GM23338 (cell line): ENCODE data around the gene LSM2. TPM values are rescaled to one million over a fixed set of nuclear protein-coding genes. Genes with fewer than 3 reads are reported as not detected.

ENCODE experiments used
- ATAC-seq: fragments of 200-7000 bp; cut with Tn5 transposase; 3 replicates; pipeline ENCODE4 v1.9.1; 2020
- DNase-seq: peaks from one replicate; pipeline ENCODE4 v3.0.0-alpha.2; 2015; ENCODE audit warnings: low spot score
- H2AFZ ChIP-seq: fragments of 200-600 bp; sonication (generic); 2 replicates; pipeline ENCODE4 v1.8.0; 2016; ENCODE audit warnings: antibody characterized with exemption, mild to moderate bottlenecking, moderate library complexity
- H3F3A ChIP-seq: fragments of 200-600 bp; sonication (generic); replicated peaks from 2 replicates; pipeline ENCODE4 v1.8.0; 2017; ENCODE audit warnings: antibody characterized with exemption, mixed run types, low read depth
- H3K27ac ChIP-seq: fragments of 200-600 bp; sonication (generic); 2 replicates; pipeline ENCODE4 v1.6.1; 2016; ENCODE audit warnings: low read depth
- H3K27me3 ChIP-seq: fragments of 200-600 bp; sonication (generic); 2 replicates; pipeline ENCODE4 v1.8.0; 2016; ENCODE audit warnings: mild to moderate bottlenecking, mixed run types, moderate library complexity; ENCODE audit not compliant: insufficient read depth
- H3K36me3 ChIP-seq: fragments of 200-600 bp; sonication (generic); 2 replicates; pipeline ENCODE4 v1.8.0; 2016; ENCODE audit warnings: mild to moderate bottlenecking; ENCODE audit not compliant: insufficient read depth
- H3K4me1 ChIP-seq: fragments of 200-600 bp; sonication (generic); 2 replicates; pipeline ENCODE4 v1.8.0; 2016; ENCODE audit warnings: mild to moderate bottlenecking, moderate library complexity; ENCODE audit not compliant: insufficient read depth
- H3K4me2 ChIP-seq: fragments of 200-600 bp; sonication (generic); 2 replicates; pipeline ENCODE4 v1.7.1; 2017; ENCODE audit warnings: mixed run types
- H3K4me3 ChIP-seq: fragments of 200-600 bp; sonication (generic); 2 replicates; pipeline ENCODE4 v1.6.1; 2016; ENCODE audit warnings: mixed run types
- H3K79me2 ChIP-seq: fragments of 200-600 bp; sonication (generic); replicated peaks from 2 replicates; pipeline ENCODE4 v1.8.0; 2017; ENCODE audit warnings: mild to moderate bottlenecking; ENCODE audit not compliant: insufficient read depth
- H3K9me2 ChIP-seq: fragments of 200-600 bp; sonication (generic); 2 replicates; pipeline ENCODE4 v1.8.0; 2017; ENCODE audit not compliant: insufficient read depth
- H4K20me1 ChIP-seq: fragments of 200-600 bp; sonication (generic); replicated peaks from 2 replicates; pipeline ENCODE4 v1.8.0; 2017; ENCODE audit warnings: mild to moderate bottlenecking; ENCODE audit not compliant: insufficient read depth
- H3K27ac Mint-ChIP-seq: 2 replicates; pipeline ENCODE4 v1.8.0; 2020; ENCODE audit warnings: inconsistent platforms, mild to moderate bottlenecking, moderate library complexity, mixed read lengths
- H3K27me3 Mint-ChIP-seq: 3 replicates; pipeline ENCODE4 v1.8.0; 2022; ENCODE audit warnings: low read depth, mild to moderate bottlenecking, moderate library complexity, mixed read lengths, inconsistent platforms; ENCODE audit not compliant: insufficient read depth, poor library complexity
- H3K36me3 Mint-ChIP-seq: 3 replicates; pipeline ENCODE4 v1.8.0; 2021; ENCODE audit warnings: low read depth, mild to moderate bottlenecking, inconsistent platforms, moderate library complexity, mixed read lengths
- H3K4me1 Mint-ChIP-seq: 3 replicates; pipeline ENCODE4 v1.8.0; 2020; ENCODE audit warnings: mild to moderate bottlenecking, inconsistent platforms, mixed read lengths
- H3K4me3 Mint-ChIP-seq: 3 replicates; pipeline ENCODE4 v1.8.0; 2021; ENCODE audit warnings: moderate library complexity, mild to moderate bottlenecking, inconsistent platforms, mixed read lengths
- H3K9me3 Mint-ChIP-seq: 3 replicates; pipeline ENCODE4 v1.8.0; 2020; ENCODE audit warnings: moderate library complexity, mild to moderate bottlenecking, inconsistent platforms, mixed read lengths
- CREB1 ChIP-seq: fragments of 250-450 bp; sonication (Bioruptor Pico); IDR thresholded peaks from 2 replicates; pipeline ENCODE4 v1.5.0; 2020; ENCODE audit warnings: low read depth, mild to moderate bottlenecking, moderate library complexity
- ETS1 ChIP-seq: IDR thresholded peaks from 2 replicates; pipeline ENCODE4 v1.6.1; 2016; ENCODE audit warnings: antibody characterized with exemption
- EZH2 ChIP-seq: fragments of 200-600 bp; sonication (generic); IDR thresholded peaks from one replicate; pipeline ENCODE4 v1.8.0; 2017; ENCODE audit warnings: antibody characterized with exemption, mild to moderate bottlenecking, low read depth; ENCODE audit not compliant: unreplicated experiment
- EZH2phosphoT487 ChIP-seq: fragments of 200-600 bp; sonication (generic); IDR thresholded peaks from one replicate; pipeline ENCODE4 v1.8.1; 2018; ENCODE audit warnings: antibody characterized with exemption; ENCODE audit not compliant: unreplicated experiment
- JUNB ChIP-seq: IDR thresholded peaks from one replicate; pipeline ENCODE4 v1.6.1; 2016; ENCODE audit warnings: antibody characterized with exemption; ENCODE audit not compliant: unreplicated experiment
- POLR2AphosphoS5 ChIP-seq: IDR thresholded peaks from 2 replicates; pipeline ENCODE4 v1.6.1; 2016; ENCODE audit warnings: antibody characterized with exemption, low read depth
- ZNF114 ChIP-seq: fragments of 250-450 bp; sonication (Bioruptor Pico); IDR thresholded peaks from 2 replicates; pipeline ENCODE4 v1.5.0; 2020; ENCODE audit warnings: mild to moderate bottlenecking, moderate library complexity
- ZNF331 ChIP-seq: fragments of 250-450 bp; sonication (Bioruptor Pico); IDR thresholded peaks from 2 replicates; pipeline ENCODE4 v1.5.0; 2020; ENCODE audit warnings: low read depth, mild to moderate bottlenecking, moderate library complexity
- polyA plus RNA-seq: library from polyadenylated mRNA; unstranded; fragments of >200 nt; fragmentation: Nextera tagmentation; extraction: Ambion mirVana; gene quantifications from 2 replicates; pipeline ENCODE4 v1.2.1, GENCODE V29; 2016
- total RNA-seq: library from RNA; depleted of rRNA; stranded (reverse); fragments of >200 nt; shearing (Covaris generic); gene quantifications from 2 replicates; pipeline ENCODE4 v1.2.3, GENCODE V29; 2014
- TF ChIP-seq, protein P1 (sequence below): fragments of 250-450 bp; sonication (Bioruptor Pico); IDR thresholded peaks from 2 replicates; pipeline ENCODE4 v1.5.0; 2020; ENCODE audit warnings: mild to moderate bottlenecking, moderate library complexity
- TF ChIP-seq, protein P2 (sequence below), 2 experiments: fragments of 200-600 bp in 1 of 2; sonication (generic) in 1 of 2; conservative IDR thresholded peaks; 2 replicates each; pipeline versions ENCODE4 v1.5.1 to v1.6.1; 2016 to 2017; ENCODE audit warnings: antibody characterized with exemption in 2 of 2, low read depth in 2 of 2, mild to moderate bottlenecking in 2 of 2, moderate library complexity in 1 of 2
- TF ChIP-seq, protein P3 (sequence below): IDR thresholded peaks from one replicate; pipeline ENCODE4 v1.6.1; 2018; ENCODE audit warnings: antibody characterized with exemption; ENCODE audit not compliant: unreplicated experiment

LSM2 gene
- total and polyA plus RNA-seq, 2 experiments from 2014 or later: 106 to 140 TPM

- DNase-seq (peak; percentile 94), ATAC-seq (peak; percentile 85)
- Histone ChIP-seq H3K36me3 (peaks cover 39% of the 10 kb centered on the region), H3K27ac (peak overlapping the region; percentile 83), H3K79me2 (peaks cover 67% of the 10 kb centered on the region), H2AFZ (peak overlapping the region; percentile 30; the same call in 1 of the 2 replicates), H3K9me2 (no peaks in the 10 kb centered on the region), H3K4me3 (peak overlapping the region; percentile 84), H3K4me1 (peaks cover 28% of the 10 kb centered on the region), H3K4me2 (peak overlapping the region; percentile 99), H3F3A (peaks cover 54% of the 10 kb centered on the region), H4K20me1 (peaks cover 40% of the 10 kb centered on the region), H3K27me3 (no peaks in the 10 kb centered on the region)
- H3K27ac Mint-ChIP-seq: peak overlapping the region; percentile 99
- peak overlapping the region; percentile 97 for H3K4me3 Mint-ChIP-seq
- H3K27me3 Mint-ChIP-seq: peaks cover 31% of the 10 kb centered on the region
- H3K36me3 Mint-ChIP-seq: peaks cover 53% of the 10 kb centered on the region
- TF ChIP-seq EZH2 (no peak), ZNF331 (CRISPR knock-in tag) (no peak), JUNB (no peak), ZNF114 (CRISPR knock-in tag) (no peak), EZH2phosphoT487 (no peak), POLR2AphosphoS5 (peak; percentile 96), ETS1 (peak; percentile 65; the same call in 1 of the 2 replicates), CREB1 (peak; percentile 38; the same call in 1 of the 2 replicates)
- TF ChIP-seq, protein P1, sequence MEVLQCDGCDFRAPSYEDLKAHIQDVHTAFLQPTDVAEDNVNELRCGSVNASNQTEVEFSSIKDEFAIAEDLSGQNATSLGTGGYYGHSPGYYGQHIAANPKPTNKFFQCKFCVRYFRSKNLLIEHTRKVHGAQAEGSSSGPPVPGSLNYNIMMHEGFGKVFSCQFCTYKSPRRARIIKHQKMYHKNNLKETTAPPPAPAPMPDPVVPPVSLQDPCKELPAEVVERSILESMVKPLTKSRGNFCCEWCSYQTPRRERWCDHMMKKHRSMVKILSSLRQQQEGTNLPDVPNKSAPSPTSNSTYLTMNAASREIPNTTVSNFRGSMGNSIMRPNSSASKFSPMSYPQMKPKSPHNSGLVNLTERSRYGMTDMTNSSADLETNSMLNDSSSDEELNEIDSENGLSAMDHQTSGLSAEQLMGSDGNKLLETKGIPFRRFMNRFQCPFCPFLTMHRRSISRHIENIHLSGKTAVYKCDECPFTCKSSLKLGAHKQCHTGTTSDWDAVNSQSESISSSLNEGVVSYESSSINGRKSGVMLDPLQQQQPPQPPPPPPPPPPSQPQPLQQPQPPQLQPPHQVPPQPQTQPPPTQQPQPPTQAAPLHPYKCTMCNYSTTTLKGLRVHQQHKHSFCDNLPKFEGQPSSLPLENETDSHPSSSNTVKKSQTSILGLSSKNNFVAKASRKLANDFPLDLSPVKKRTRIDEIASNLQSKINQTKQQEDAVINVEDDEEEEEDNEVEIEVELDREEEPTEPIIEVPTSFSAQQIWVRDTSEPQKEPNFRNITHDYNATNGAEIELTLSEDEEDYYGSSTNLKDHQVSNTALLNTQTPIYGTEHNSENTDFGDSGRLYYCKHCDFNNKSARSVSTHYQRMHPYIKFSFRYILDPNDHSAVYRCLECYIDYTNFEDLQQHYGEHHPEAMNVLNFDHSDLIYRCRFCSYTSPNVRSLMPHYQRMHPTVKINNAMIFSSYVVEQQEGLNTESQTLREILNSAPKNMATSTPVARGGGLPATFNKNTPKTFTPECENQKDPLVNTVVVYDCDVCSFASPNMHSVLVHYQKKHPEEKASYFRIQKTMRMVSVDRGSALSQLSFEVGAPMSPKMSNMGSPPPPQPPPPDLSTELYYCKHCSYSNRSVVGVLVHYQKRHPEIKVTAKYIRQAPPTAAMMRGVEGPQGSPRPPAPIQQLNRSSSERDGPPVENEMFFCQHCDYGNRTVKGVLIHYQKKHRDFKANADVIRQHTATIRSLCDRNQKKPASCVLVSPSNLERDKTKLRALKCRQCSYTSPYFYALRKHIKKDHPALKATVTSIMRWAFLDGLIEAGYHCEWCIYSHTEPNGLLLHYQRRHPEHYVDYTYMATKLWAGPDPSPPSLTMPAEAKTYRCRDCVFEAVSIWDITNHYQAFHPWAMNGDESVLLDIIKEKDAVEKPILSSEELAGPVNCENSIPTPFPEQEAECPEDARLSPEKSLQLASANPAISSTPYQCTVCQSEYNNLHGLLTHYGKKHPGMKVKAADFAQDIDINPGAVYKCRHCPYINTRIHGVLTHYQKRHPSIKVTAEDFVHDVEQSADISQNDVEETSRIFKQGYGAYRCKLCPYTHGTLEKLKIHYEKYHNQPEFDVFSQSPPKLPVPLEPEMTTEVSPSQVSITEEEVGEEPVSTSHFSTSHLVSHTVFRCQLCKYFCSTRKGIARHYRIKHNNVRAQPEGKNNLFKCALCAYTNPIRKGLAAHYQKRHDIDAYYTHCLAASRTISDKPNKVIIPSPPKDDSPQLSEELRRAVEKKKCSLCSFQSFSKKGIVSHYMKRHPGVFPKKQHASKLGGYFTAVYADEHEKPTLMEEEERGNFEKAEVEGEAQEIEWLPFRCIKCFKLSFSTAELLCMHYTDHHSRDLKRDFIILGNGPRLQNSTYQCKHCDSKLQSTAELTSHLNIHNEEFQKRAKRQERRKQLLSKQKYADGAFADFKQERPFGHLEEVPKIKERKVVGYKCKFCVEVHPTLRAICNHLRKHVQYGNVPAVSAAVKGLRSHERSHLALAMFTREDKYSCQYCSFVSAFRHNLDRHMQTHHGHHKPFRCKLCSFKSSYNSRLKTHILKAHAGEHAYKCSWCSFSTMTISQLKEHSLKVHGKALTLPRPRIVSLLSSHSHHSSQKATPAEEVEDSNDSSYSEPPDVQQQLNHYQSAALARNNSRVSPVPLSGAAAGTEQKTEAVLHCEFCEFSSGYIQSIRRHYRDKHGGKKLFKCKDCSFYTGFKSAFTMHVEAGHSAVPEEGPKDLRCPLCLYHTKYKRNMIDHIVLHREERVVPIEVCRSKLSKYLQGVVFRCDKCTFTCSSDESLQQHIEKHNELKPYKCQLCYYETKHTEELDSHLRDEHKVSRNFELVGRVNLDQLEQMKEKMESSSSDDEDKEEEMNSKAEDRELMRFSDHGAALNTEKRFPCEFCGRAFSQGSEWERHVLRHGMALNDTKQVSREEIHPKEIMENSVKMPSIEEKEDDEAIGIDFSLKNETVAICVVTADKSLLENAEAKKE (CRISPR knock-in tag): no peak
- TF ChIP-seq, protein P2, sequence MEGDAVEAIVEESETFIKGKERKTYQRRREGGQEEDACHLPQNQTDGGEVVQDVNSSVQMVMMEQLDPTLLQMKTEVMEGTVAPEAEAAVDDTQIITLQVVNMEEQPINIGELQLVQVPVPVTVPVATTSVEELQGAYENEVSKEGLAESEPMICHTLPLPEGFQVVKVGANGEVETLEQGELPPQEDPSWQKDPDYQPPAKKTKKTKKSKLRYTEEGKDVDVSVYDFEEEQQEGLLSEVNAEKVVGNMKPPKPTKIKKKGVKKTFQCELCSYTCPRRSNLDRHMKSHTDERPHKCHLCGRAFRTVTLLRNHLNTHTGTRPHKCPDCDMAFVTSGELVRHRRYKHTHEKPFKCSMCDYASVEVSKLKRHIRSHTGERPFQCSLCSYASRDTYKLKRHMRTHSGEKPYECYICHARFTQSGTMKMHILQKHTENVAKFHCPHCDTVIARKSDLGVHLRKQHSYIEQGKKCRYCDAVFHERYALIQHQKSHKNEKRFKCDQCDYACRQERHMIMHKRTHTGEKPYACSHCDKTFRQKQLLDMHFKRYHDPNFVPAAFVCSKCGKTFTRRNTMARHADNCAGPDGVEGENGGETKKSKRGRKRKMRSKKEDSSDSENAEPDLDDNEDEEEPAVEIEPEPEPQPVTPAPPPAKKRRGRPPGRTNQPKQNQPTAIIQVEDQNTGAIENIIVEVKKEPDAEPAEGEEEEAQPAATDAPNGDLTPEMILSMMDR (conservative IDR thresholded peaks at IDR 0.05; ENCODE audit: low read depth in 2 of 2): no peak
- TF ChIP-seq, protein P3, sequence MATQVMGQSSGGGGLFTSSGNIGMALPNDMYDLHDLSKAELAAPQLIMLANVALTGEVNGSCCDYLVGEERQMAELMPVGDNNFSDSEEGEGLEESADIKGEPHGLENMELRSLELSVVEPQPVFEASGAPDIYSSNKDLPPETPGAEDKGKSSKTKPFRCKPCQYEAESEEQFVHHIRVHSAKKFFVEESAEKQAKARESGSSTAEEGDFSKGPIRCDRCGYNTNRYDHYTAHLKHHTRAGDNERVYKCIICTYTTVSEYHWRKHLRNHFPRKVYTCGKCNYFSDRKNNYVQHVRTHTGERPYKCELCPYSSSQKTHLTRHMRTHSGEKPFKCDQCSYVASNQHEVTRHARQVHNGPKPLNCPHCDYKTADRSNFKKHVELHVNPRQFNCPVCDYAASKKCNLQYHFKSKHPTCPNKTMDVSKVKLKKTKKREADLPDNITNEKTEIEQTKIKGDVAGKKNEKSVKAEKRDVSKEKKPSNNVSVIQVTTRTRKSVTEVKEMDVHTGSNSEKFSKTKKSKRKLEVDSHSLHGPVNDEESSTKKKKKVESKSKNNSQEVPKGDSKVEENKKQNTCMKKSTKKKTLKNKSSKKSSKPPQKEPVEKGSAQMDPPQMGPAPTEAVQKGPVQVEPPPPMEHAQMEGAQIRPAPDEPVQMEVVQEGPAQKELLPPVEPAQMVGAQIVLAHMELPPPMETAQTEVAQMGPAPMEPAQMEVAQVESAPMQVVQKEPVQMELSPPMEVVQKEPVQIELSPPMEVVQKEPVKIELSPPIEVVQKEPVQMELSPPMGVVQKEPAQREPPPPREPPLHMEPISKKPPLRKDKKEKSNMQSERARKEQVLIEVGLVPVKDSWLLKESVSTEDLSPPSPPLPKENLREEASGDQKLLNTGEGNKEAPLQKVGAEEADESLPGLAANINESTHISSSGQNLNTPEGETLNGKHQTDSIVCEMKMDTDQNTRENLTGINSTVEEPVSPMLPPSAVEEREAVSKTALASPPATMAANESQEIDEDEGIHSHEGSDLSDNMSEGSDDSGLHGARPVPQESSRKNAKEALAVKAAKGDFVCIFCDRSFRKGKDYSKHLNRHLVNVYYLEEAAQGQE: no peak
- H3K9me3 Mint-ChIP-seq: peaks cover 10% of the 10 kb centered on the region; the same call in 2 of the 3 replicates
- H3K4me1 Mint-ChIP-seq: peaks cover 32% of the 10 kb centered on the region
These were observed 27.8 kb upstream of the LSM2 start for GRCh38 chr6:31834367-31835250.
